GM12878 (cell line): Measurements from ENCODE around the gene ELMO3. TPM values are rescaled to one million over a fixed set of nuclear protein-coding genes. Genes with fewer than 3 reads are reported as not detected.

Source experiments
- ATAC-seq: fragments of 200-7000 bp; cut with Tn5 transposase; 3 replicates; pipeline ENCODE4 v1.9.1; 2020; ENCODE audit warnings: mild to moderate bottlenecking, moderate library complexity
- BruUV-seq: library from RNA; stranded (reverse); fragments of 400-500 nt; replicated peaks from 2 replicates; lab custom pipeline; 2021; lab: Mats Ljungman, UMichigan
- CTCF ChIA-PET: fragments of 300-600 bp; sonication (Branson Sonifier 250); formaldehyde crosslinking; extraction: SDS; loops from one replicate; lab custom pipeline; 2021; ENCODE audit warnings: inconsistent platforms; lab: Yijun Ruan, JAX
- POLR2A ChIA-PET: fragments of 350-600 bp; formaldehyde crosslinking; extraction: SDS; loops from one replicate; lab custom pipeline; 2021; ENCODE audit warnings: inconsistent platforms; lab: Charles Lee
- RAD21 ChIA-PET: fragments of 300-600 bp; sonication (Branson Sonifier 250); formaldehyde crosslinking; loops from one replicate; lab custom pipeline; 2023; ENCODE audit warnings: antibody characterized with exemption; ENCODE audit not compliant: unreplicated experiment; lab: Charles Lee
- SMC1A ChIA-PET: fragments of 300-600 bp; sonication (Branson Sonifier 250); formaldehyde crosslinking; loops from one replicate; lab custom pipeline; 2023; ENCODE audit not compliant: unreplicated experiment, uncharacterized antibody; lab: Charles Lee
- DNase-seq: peaks from one replicate; pipeline ENCODE4 v3.0.0-alpha.2; 2011; ENCODE audit warnings: low read depth, low spot score
- FAIRE-seq: peaks from 3 replicates; lab custom pipeline; 2011; peaks lifted over from hg19 to GRCh38; lab: Jason Lieb, UNC
- H2AFZ ChIP-seq: 2 replicates; pipeline ENCODE4 v1.6.0; 2011; ENCODE audit warnings: low read depth, low read length, control low read depth; ENCODE audit not compliant: control insufficient read depth
- H3K27ac ChIP-seq: 2 replicates; pipeline ENCODE4 v1.5.1; 2011; ENCODE audit warnings: control low read depth; ENCODE audit not compliant: control insufficient read depth, insufficient read depth
- H3K27me3 ChIP-seq, 2 experiments: replicated peaks in 1 of 2; 2 replicates each; pipeline versions ENCODE4 v1.6.0 to v1.6.1; 2011; ENCODE audit warnings: low read length in 1 of 2; ENCODE audit not compliant: control insufficient read depth in 2 of 2, insufficient read depth in 2 of 2
- H3K36me3 ChIP-seq, 2 experiments: 2 replicates each; pipeline ENCODE4 v1.5.1; 2011; ENCODE audit warnings: low read length in 1 of 2; ENCODE audit not compliant: control insufficient read depth in 2 of 2, insufficient read depth in 2 of 2
- H3K4me1 ChIP-seq: 2 replicates; pipeline ENCODE4 v1.6.1; 2011; ENCODE audit warnings: mild to moderate bottlenecking, low read length, moderate library complexity, mixed read lengths; ENCODE audit not compliant: control insufficient read depth, insufficient read depth
- H3K4me2 ChIP-seq: 2 replicates; pipeline ENCODE4 v1.6.0; 2011; ENCODE audit warnings: control low read depth; ENCODE audit not compliant: control insufficient read depth, insufficient read depth
- H3K4me3 ChIP-seq: fragments of 200-600 bp; sonication (generic); 2 replicates; pipeline ENCODE4 v1.5.1; 2016
- H3K79me2 ChIP-seq: 2 replicates; pipeline ENCODE4 v1.6.0; 2011; ENCODE audit warnings: low read length; ENCODE audit not compliant: control insufficient read depth, insufficient read depth
- H3K9ac ChIP-seq: 2 replicates; pipeline ENCODE4 v1.8.0; 2011; ENCODE audit warnings: low read length, control low read depth, mixed read lengths; ENCODE audit not compliant: control insufficient read depth, insufficient read depth
- H3K9me3 ChIP-seq: replicated peaks from 3 replicates; pipeline ENCODE4 v1.5.1; 2011; ENCODE audit warnings: mild to moderate bottlenecking, low read length; ENCODE audit not compliant: control insufficient read depth, insufficient read depth
- H4K20me1 ChIP-seq: 2 replicates; pipeline ENCODE4 v1.6.0; 2011; ENCODE audit not compliant: control insufficient read depth, insufficient read depth
- CEBPB ChIP-seq, 2 experiments: fragments of 150-350 bp in 1 of 2; IDR thresholded peaks; 2 replicates each; pipeline ENCODE4 v1.6.1; 2012 to 2014; ENCODE audit warnings: low read depth in 2 of 2, low read length in 2 of 2, borderline replicate concordance in 1 of 2, inconsistent platforms in 1 of 2
- E4F1 ChIP-seq: fragments of 450-650 bp; IDR thresholded peaks from 2 replicates; pipeline ENCODE4 v1.6.1; 2018; ENCODE audit warnings: borderline replicate concordance, mild to moderate bottlenecking; ENCODE audit not compliant: partially characterized antibody
- ETV6 ChIP-seq, 2 experiments: fragments of 450-650 bp in 1 of 2; IDR thresholded peaks in 1 of 2; conservative IDR thresholded peaks in 1 of 2; 2 replicates each; pipeline ENCODE4 v1.6.1; 2014; ENCODE audit warnings: antibody characterized with exemption in 1 of 2, borderline replicate concordance in 1 of 2, low read depth in 1 of 2, mild to moderate bottlenecking in 1 of 2, moderate library complexity in 1 of 2
- JUND ChIP-seq: IDR thresholded peaks from 2 replicates; pipeline ENCODE4 v1.6.1; 2012; ENCODE audit warnings: low read depth, mild to moderate bottlenecking, low read length, improper control_type of control experiment, moderate library complexity
- REST ChIP-seq: IDR thresholded peaks from 2 replicates; pipeline ENCODE4 v1.6.1; 2012; ENCODE audit warnings: mild to moderate bottlenecking, low read depth, low read length
- SIX5 ChIP-seq: IDR thresholded peaks from 2 replicates; pipeline ENCODE4 v1.6.1; 2011; ENCODE audit warnings: mild to moderate bottlenecking, low read depth, low read length, moderate library complexity; ENCODE audit not compliant: severe bottlenecking
- ZNF384 ChIP-seq: IDR thresholded peaks from 2 replicates; pipeline ENCODE4 v1.6.1; 2012; ENCODE audit warnings: low read depth, mild to moderate bottlenecking, low read length, improper control_type of control experiment, borderline replicate concordance
- WGBS: methylation state at CpG from one replicate; pipeline ENCODE4 v1.1.6; 2016; ENCODE audit warnings: low lambda C conversion rate; ENCODE audit not compliant: insufficient replicate concordance, insufficient coverage; ENCODE audit errors: missing lambda C conversion rate; 5-methylcytosine and 5-hydroxymethylcytosine counted together
- in situ Hi-C: fragments of 300-500 bp; cut with MboI; formaldehyde crosslinking; loops from 9 replicates; pipeline ENCODE4 v1.14.3; 2018; ENCODE audit warnings: mixed read lengths
- intact Hi-C: fragments of 100-400 bp; cut with micrococcal nuclease; formaldehyde crosslinking; loops from one replicate; pipeline ENCODE4 v1.14.2; 2022; ENCODE audit not compliant: unreplicated experiment
- polyA plus RNA-seq, 11 experiments: library from polyadenylated mRNA; depleted of rRNA in 4 of 11; unstranded in 6 of 11; stranded (reverse) in 5 of 11; fragments of >200 nt; fragmentation: Nextera tagmentation in 4 of 11; fragmentation: Illumina TruSeq in 1 of 11; extraction: Ambion mirVana in 4 of 11; extraction: Trizol in 1 of 11; gene quantifications; 1 replicate in 1 of 11; 2 replicates in 10 of 11; pipeline versions ENCODE4 v1.2.1 to v1.2.3, GENCODE V29; 2011 to 2016; ENCODE audit warnings: inconsistent platforms in 2 of 11, missing spikeins in 2 of 11, low read depth in 1 of 11
- total RNA-seq, 4 experiments: library from RNA; depleted of rRNA in 3 of 4; stranded (reverse); fragments of >200 nt in 3 of 4; fragmentation: Illumina TruSeq in 1 of 4; extraction: Trizol in 1 of 4; gene quantifications; 2 replicates each; pipeline versions ENCODE4 v1.2.1 to v1.2.3, GENCODE V29; 2013 to 2021

Gene ELMO3
- total and polyA plus RNA-seq, 10 of the 15 experiments (the other 5 are each of a cell fraction or from before 2014, with no cell fraction given) = 0.05 to 4.7 (median 0.96) TPM; not detected in 1

DNA sequence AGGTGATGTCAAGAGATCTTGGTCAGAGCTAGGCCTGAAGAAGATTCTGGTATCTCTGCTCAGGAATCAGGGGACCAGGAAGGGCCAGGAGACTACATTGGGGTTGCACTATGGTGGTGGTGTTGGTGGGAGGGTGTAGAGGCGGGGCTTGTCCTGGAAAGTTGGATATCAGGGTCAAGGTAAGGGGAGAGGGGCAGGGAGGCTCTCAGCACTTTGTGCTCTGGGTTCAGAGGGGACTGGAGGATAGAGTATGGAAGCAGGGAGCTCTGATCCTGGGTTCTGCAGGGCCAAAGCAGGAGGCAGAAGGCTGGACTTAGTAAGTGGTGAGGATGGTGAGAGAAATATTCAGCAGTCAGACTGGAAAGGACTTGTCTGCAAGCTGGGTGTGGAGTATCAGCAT, 25.6 kb upstream of the ELMO3 start:
- Histone ChIP-seq H4K20me1 (no peaks in the 10 kb centered on the region), H3K79me2 (no peaks in the 10 kb centered on the region), H3K36me3 (no peaks in the 10 kb centered on the region), H3K4me3 (peak overlapping the region; percentile 55), H3K4me2 (peak overlapping the region; percentile 99), H3K9ac (peak overlapping the region; percentile 7; the same call in 1 of the 2 replicates), H2AFZ (no peak overlapping the region), H3K9me3 (no peaks in the 10 kb centered on the region), H3K27me3 (no peaks in the 10 kb centered on the region), H3K4me1 (peaks cover 42% of the 10 kb centered on the region), H3K27ac (no peak overlapping the region)
- no peak for ATAC-seq
- BruUV-seq = no TSS peak
- ChIA-PET POLR2A (interaction anchor here (0.6 to 10.9 kb wide), 5 partner anchors 9 to 252 kb away, joined by 3 to 137 read pairs (median 4); partner anchors contain the start of genes FBXL8, HSF4 and TRADD), CTCF (interaction anchor here (0.8 to 5.3 kb wide), 6 partner anchors 8 to 292 kb away, joined by 3 to 36 read pairs (median 4); partner anchors contain the start of genes FBXL8 and TRADD), RAD21 (interaction anchor here (0.6 to 2.0 kb wide), 4 partner anchors 12 to 948 kb away, joined by 3 to 7 read pairs (median 3); partner anchors contain the start of gene B3GNT9), SMC1A (interaction anchor here (0.6 to 1.4 kb wide), 5 partner anchors 9 to 146 kb away, joined by 3 to 9 read pairs (median 4); no protein-coding TSS in a partner anchor)
- FAIRE-seq = no peak
- TF ChIP-seq CEBPB (IDR thresholded peaks at IDR 0.05; ENCODE audit: borderline replicate concordance in 1 of 2, low read depth in 2 of 2, low read length in 2 of 2) (no peak), JUND (no peak), SIX5 (no peak), E4F1 (no peak), ETV6 (conservative IDR thresholded peaks at IDR 0.05 in 1 of 2, IDR thresholded peaks at IDR 0.05 in 1 of 2; ENCODE audit: borderline replicate concordance in 1 of 2, low read depth in 1 of 2) (no peak), REST (no peak), ZNF384 (no peak)
- intact Hi-C loops = no loop called here
- in situ Hi-C loops = no loop called here
- no peak for DNase-seq
- 33% methylated on average over 1 of the region's 1 CpG for WGBS
